MM.1S (cell line): ENCODE results near the gene ZHX3.

Experiments
- DNase-seq: peaks from one replicate; pipeline ENCODE4 v3.0.0-alpha.2; 2015
- H2AFZ ChIP-seq: fragments of 300-600 bp; sonication (generic); 2 replicates; pipeline ENCODE4 v1.6.0; 2016; ENCODE audit warnings: antibody characterized with exemption, low read length
- H3F3A ChIP-seq: fragments of 300-600 bp; sonication (generic); 2 replicates; pipeline ENCODE4 v1.6.1; 2016; ENCODE audit warnings: mild to moderate bottlenecking, antibody characterized with exemption, low read length, moderate library complexity, mixed read lengths; ENCODE audit not compliant: insufficient read depth
- H3K27ac ChIP-seq: fragments of 300-600 bp; sonication (generic); 2 replicates; pipeline ENCODE4 v1.5.1; 2016; ENCODE audit warnings: mild to moderate bottlenecking, low read length
- H3K27me3 ChIP-seq: fragments of 300-600 bp; sonication (generic); replicated peaks from 2 replicates; pipeline ENCODE4 v1.6.0; 2016; ENCODE audit warnings: low read length; ENCODE audit not compliant: insufficient read depth
- H3K36me3 ChIP-seq: fragments of 300-600 bp; sonication (generic); replicated peaks from 2 replicates; pipeline ENCODE4 v1.6.1; 2016; ENCODE audit warnings: mild to moderate bottlenecking, low read length, mixed read lengths; ENCODE audit not compliant: insufficient read depth
- H3K4me1 ChIP-seq: fragments of 300-600 bp; sonication (generic); 2 replicates; pipeline ENCODE4 v1.6.1; 2016; ENCODE audit warnings: low read length, mixed read lengths
- H3K4me2 ChIP-seq: fragments of 300-600 bp; sonication (generic); 2 replicates; pipeline ENCODE4 v1.6.0; 2016; ENCODE audit warnings: low read depth, low read length
- H3K4me3 ChIP-seq: fragments of 300-600 bp; sonication (generic); 2 replicates; pipeline ENCODE4 v1.5.1; 2016; ENCODE audit warnings: low read length, mixed read lengths
- H3K79me2 ChIP-seq: fragments of 300-600 bp; sonication (generic); 2 replicates; pipeline ENCODE4 v1.6.1; 2016; ENCODE audit warnings: mixed run types, low read length, mixed read lengths
- H3K9ac ChIP-seq: fragments of 300-600 bp; sonication (generic); 2 replicates; pipeline ENCODE4 v1.6.1; 2016; ENCODE audit warnings: low read length, mixed read lengths
- H3K9me2 ChIP-seq: fragments of 300-600 bp; sonication (generic); replicated peaks from 2 replicates; pipeline ENCODE4 v1.6.1; 2016; ENCODE audit warnings: mild to moderate bottlenecking, low read length, mixed read lengths; ENCODE audit not compliant: insufficient read depth
- H3K9me3 ChIP-seq: fragments of 300-600 bp; sonication (generic); replicated peaks from 2 replicates; pipeline ENCODE4 v1.6.1; 2016; ENCODE audit warnings: mild to moderate bottlenecking, low read length, mixed read lengths; ENCODE audit not compliant: insufficient read depth
- H4K20me1 ChIP-seq: fragments of 300-600 bp; sonication (generic); 2 replicates; pipeline ENCODE4 v1.6.1; 2016; ENCODE audit warnings: mild to moderate bottlenecking, low read length, moderate library complexity, mixed read lengths; ENCODE audit not compliant: insufficient read depth
- EZH2 ChIP-seq: fragments of 300-600 bp; sonication (generic); optimal IDR thresholded peaks from 2 replicates; pipeline ENCODE3; 2017; ENCODE audit warnings: low read depth, mild to moderate bottlenecking, antibody characterized with exemption, low read length, mixed read lengths
- EZH2phosphoT487 ChIP-seq: fragments of 300-600 bp; sonication (generic); IDR thresholded peaks from 2 replicates; pipeline ENCODE4 v1.6.1; 2018; ENCODE audit warnings: antibody characterized with exemption, low read length
- TF ChIP-seq, protein P1 (sequence below): fragments of 300-600 bp; sonication (generic); IDR thresholded peaks from 2 replicates; pipeline ENCODE4 v1.5.1; 2016; ENCODE audit warnings: antibody characterized with exemption, low read length, mixed read lengths

Gene ZHX3

DNA sequence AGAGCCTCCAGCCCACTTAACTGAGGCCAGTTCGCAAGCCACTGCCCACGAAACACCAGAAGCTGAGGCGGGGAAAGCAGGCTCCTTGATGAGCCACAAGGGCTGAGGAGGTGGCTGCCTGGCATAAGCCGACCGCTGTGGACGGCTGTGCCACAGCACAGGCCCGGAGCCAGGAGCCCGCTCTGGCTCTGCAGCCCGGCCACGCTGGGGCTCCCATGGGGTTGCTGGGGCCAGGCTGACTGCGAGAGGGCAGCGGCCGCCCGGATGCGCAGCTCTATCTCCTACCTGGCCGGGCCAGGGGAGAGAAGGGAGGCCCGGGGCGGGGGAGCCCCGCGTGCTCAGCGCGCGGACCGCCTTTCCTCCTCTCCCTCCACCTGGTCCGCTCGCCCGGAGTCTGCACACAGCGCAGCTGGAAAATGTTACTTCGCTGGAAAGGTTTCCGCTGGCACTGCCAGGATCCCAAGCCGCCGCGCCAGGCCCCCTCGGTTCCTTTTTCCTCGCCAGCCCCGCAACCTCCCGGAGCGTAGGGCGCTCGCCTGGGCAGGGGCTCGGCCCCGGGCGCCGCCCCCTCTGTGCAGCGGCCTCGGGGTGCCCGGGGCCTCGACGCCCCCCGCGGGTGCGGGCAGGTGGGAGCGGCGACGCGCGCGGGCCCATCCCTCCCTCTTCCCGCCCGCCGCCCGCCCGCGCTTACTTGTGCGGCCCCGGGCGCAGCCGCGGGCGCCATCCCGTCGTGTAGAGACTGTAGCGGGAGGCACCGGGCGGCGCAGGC lies 48.4 kb upstream of the ZHX3 start:
- H4K20me1 ChIP-seq, result no peaks in the 10 kb centered on the region
- H3K27ac ChIP-seq, result no peak overlapping the region
- H3K4me3 ChIP-seq, result no peak overlapping the region
- no peak for DNase-seq
- H3K79me2 ChIP-seq, result no peaks in the 10 kb centered on the region
- no peak overlapping the region for H3K9ac ChIP-seq
- no peak overlapping the region for H3K4me2 ChIP-seq
- H3K27me3 ChIP-seq, result peaks cover 24% of the 10 kb centered on the region
- no peaks in the 10 kb centered on the region for H3K9me3 ChIP-seq
- no peaks in the 10 kb centered on the region for H3K9me2 ChIP-seq
- no peaks in the 10 kb centered on the region for H3F3A ChIP-seq
- TF ChIP-seq EZH2 (no peak), EZH2phosphoT487 (no peak)
- TF ChIP-seq, protein P1, sequence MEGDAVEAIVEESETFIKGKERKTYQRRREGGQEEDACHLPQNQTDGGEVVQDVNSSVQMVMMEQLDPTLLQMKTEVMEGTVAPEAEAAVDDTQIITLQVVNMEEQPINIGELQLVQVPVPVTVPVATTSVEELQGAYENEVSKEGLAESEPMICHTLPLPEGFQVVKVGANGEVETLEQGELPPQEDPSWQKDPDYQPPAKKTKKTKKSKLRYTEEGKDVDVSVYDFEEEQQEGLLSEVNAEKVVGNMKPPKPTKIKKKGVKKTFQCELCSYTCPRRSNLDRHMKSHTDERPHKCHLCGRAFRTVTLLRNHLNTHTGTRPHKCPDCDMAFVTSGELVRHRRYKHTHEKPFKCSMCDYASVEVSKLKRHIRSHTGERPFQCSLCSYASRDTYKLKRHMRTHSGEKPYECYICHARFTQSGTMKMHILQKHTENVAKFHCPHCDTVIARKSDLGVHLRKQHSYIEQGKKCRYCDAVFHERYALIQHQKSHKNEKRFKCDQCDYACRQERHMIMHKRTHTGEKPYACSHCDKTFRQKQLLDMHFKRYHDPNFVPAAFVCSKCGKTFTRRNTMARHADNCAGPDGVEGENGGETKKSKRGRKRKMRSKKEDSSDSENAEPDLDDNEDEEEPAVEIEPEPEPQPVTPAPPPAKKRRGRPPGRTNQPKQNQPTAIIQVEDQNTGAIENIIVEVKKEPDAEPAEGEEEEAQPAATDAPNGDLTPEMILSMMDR, result no peak
- peaks cover 14% of the 10 kb centered on the region for H3K4me1 ChIP-seq
- H2AFZ ChIP-seq, result no peak overlapping the region
- H3K36me3 ChIP-seq, result no peaks in the 10 kb centered on the region

DNA sequence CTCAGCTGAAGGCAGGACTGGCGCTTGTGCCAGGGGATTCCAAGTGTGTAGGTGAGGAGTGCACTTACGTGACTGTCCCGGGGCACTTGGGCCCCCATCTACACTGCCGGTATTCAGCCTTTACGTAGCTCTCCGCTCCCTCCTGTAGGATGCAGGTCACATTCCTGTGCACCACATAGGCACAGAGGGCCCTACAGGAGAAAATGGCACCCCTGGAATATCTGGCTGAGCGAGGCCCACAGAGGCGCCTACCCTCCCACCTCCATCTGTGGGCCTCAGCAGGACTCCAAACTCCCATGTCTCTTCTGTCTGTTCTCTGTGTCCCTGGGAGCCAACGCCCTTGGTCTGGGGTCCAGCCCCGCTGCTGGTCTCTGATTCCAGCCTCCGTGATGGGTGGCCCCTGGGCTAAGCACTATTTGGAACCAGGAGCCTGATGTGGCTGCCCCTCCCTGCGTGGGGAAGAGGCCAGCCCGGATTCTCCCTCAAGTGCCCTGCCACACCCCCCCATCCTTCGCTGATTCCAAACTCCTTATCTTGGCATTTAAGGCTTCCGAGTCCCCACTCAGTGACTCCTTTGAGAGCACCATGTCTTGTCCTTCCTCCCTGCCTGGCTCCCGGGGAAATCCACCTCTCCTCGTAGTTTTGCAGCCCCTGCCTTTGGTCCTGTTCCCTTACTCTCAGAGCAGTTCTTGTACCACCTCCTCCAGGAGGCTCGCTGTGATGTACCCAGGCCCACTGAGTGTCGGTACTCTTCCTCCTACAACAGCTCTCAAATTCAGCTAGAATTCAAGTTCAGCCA lies 47.6 kb upstream of the ZHX3 start:
- H3K27ac ChIP-seq, result no peak overlapping the region
- no peak overlapping the region for H3K4me3 ChIP-seq
- no peak overlapping the region for H3K9ac ChIP-seq
- H3K79me2 ChIP-seq, result no peaks in the 10 kb centered on the region
- DNase-seq, result no peak
- no peaks in the 10 kb centered on the region for H3F3A ChIP-seq
- no peaks in the 10 kb centered on the region for H3K9me2 ChIP-seq
- no peak for TF ChIP-seq EZH2phosphoT487
- no peak for TF ChIP-seq EZH2
- TF ChIP-seq, protein P1, result no peak
- H3K4me1 ChIP-seq, result peaks cover 12% of the 10 kb centered on the region
- no peak overlapping the region for H2AFZ ChIP-seq
- H4K20me1 ChIP-seq, result no peaks in the 10 kb centered on the region
- no peaks in the 10 kb centered on the region for H3K9me3 ChIP-seq
- H3K36me3 ChIP-seq, result no peaks in the 10 kb centered on the region
- peaks cover 24% of the 10 kb centered on the region for H3K27me3 ChIP-seq
- H3K4me2 ChIP-seq, result no peak overlapping the region

DNA sequence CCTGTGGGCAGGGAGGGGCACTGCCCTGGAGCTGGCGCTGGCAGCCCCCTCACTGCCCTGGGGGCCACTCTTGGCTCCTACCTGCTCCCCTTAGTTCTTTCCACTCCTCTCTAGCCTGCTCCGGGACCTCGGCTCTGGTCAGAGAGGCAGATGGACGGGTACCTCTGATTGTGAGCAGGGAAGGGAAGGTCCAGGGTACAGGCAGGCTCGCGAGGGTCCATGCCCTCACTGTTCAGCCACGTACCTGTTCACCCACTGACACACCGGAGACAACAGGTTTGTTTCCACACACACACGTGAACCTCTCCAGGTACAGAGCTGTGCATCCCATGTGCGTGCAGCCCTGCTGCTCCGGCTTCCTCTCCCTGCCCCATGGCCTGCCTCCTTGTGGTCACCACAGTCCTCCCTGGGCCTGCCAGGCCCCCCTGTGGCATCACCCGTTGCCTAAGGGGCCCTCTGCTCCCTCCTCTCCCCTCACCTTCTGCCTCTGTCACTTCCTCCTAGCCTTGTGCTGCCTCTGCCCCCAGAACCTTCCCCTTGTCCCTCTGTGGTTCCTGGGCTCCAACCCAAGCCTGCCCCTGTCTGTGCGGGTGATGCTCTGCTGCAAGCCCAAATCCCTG lies 46.8 kb upstream of the ZHX3 start:
- no peaks in the 10 kb centered on the region for H3K36me3 ChIP-seq
- no peaks in the 10 kb centered on the region for H4K20me1 ChIP-seq
- no peak overlapping the region for H2AFZ ChIP-seq
- no peaks in the 10 kb centered on the region for H3K9me3 ChIP-seq
- H3K4me2 ChIP-seq, result no peak overlapping the region
- peaks cover 24% of the 10 kb centered on the region for H3K27me3 ChIP-seq
- H3K4me3 ChIP-seq, result no peak overlapping the region
- no peaks in the 10 kb centered on the region for H3K9me2 ChIP-seq
- no peak for DNase-seq
- no peak overlapping the region for H3K27ac ChIP-seq
- H3F3A ChIP-seq, result no peaks in the 10 kb centered on the region
- H3K9ac ChIP-seq, result no peak overlapping the region
- peaks cover 4% of the 10 kb centered on the region; the same call in 1 of the 2 replicates for H3K4me1 ChIP-seq
- TF ChIP-seq EZH2 (no peak), EZH2phosphoT487 (no peak)
- TF ChIP-seq, protein P1, result no peak
- H3K79me2 ChIP-seq, result no peaks in the 10 kb centered on the region
